ENCODE measurements around the gene EHF.

Gene EHF

GRCh38 chr11:34609187-34609751 lies 11.6 kb upstream of the EHF start:
- no peak overlapping the region for H3K4me3 ChIP-seq (ENCODE audit: low read length)
- TF ChIP-seq ZNF274 (IDR thresholded peaks at IDR 0.05; ENCODE audit: low read depth, low read length): no peak

- TF ChIP-seq ZNF274 (IDR thresholded peaks at IDR 0.05; ENCODE audit: low read depth, low read length): no peak
- no peak overlapping the region for H3K4me3 ChIP-seq (ENCODE audit: low read length)
These were observed 11.0 kb upstream of the EHF start for GRCh38 chr11:34609850-34610249.

GRCh38 chr11:34610324-34611041 lies 10.4 kb upstream of the EHF start:
- no peak overlapping the region for H3K4me3 ChIP-seq (ENCODE audit: low read length)
- TF ChIP-seq ZNF274 (IDR thresholded peaks at IDR 0.05; ENCODE audit: low read depth, low read length): no peak

GRCh38 chr11:34613015-34613414 lies 7.9 kb upstream of the EHF start:
- TF ChIP-seq ZNF274 (IDR thresholded peaks at IDR 0.05; ENCODE audit: low read depth, low read length): no peak
- H3K4me3 ChIP-seq (ENCODE audit: low read length): no peak overlapping the region

- no peak for TF ChIP-seq ZNF274 (IDR thresholded peaks at IDR 0.05; ENCODE audit: low read depth, low read length)
- no peak overlapping the region for H3K4me3 ChIP-seq (ENCODE audit: low read length)
These were observed 7.3 kb upstream of the EHF start for GRCh38 chr11:34613552-34614056.

GRCh38 chr11:34614344-34615104 lies 6.4 kb upstream of the EHF start:
- TF ChIP-seq ZNF274 (IDR thresholded peaks at IDR 0.05; ENCODE audit: low read depth, low read length): no peak
- no peak overlapping the region for H3K4me3 ChIP-seq (ENCODE audit: low read length)

- H3K4me3 ChIP-seq (ENCODE audit: low read length): no peak overlapping the region
- TF ChIP-seq ZNF274 (IDR thresholded peaks at IDR 0.05; ENCODE audit: low read depth, low read length): no peak
These were observed 4.8 kb upstream of the EHF start for GRCh38 chr11:34616086-34616485.

GRCh38 chr11:34616830-34617504 lies 3.9 kb upstream of the EHF start:
- H3K4me3 ChIP-seq (ENCODE audit: low read length): no peak overlapping the region
- no peak for TF ChIP-seq ZNF274 (IDR thresholded peaks at IDR 0.05; ENCODE audit: low read depth, low read length)

GRCh38 chr11:34618406-34618805 lies 2.5 kb upstream of the EHF start:
- no peak for TF ChIP-seq ZNF274 (IDR thresholded peaks at IDR 0.05; ENCODE audit: low read depth, low read length)
- no peak overlapping the region for H3K4me3 ChIP-seq (ENCODE audit: low read length)

- no peak for TF ChIP-seq ZNF274 (IDR thresholded peaks at IDR 0.05; ENCODE audit: low read depth, low read length)
- no peak overlapping the region for H3K4me3 ChIP-seq (ENCODE audit: low read length)
These were observed 1.8 kb upstream of the EHF start for GRCh38 chr11:34619062-34619516.

GRCh38 chr11:34620202-34620601 lies 691 bp upstream of the EHF start:
- TF ChIP-seq ZNF274 (IDR thresholded peaks at IDR 0.05; ENCODE audit: low read depth, low read length): no peak
- H3K4me3 ChIP-seq (ENCODE audit: low read length): no peak overlapping the region

GRCh38 chr11:34621876-34622275 lies 983 bp downstream of the EHF start:
- no peak overlapping the region for H3K4me3 ChIP-seq (ENCODE audit: low read length)
- no peak for TF ChIP-seq ZNF274 (IDR thresholded peaks at IDR 0.05; ENCODE audit: low read depth, low read length)

GRCh38 chr11:34623463-34623862 lies 2.6 kb downstream of the EHF start:
- no peak overlapping the region for H3K4me3 ChIP-seq (ENCODE audit: low read length)
- TF ChIP-seq ZNF274 (IDR thresholded peaks at IDR 0.05; ENCODE audit: low read depth, low read length): no peak

GRCh38 chr11:34624069-34624468 lies 3.2 kb downstream of the EHF start:
- TF ChIP-seq ZNF274 (IDR thresholded peaks at IDR 0.05; ENCODE audit: low read depth, low read length): no peak
- H3K4me3 ChIP-seq (ENCODE audit: low read length): no peak overlapping the region
